A549 treated with GW870086 at 1 μM for 4 hours (cell line): ENCODE data around the gene ADAMTS19. TPM values are rescaled to one million over a fixed set of nuclear protein-coding genes. Genes with fewer than 3 reads are reported as not detected.

Source experiments
- total RNA-seq: library from RNA; stranded (reverse); fragments of 200-300 nt; extraction: Qiagen RNA extraction; gene quantifications from 5 replicates; pipeline ENCODE4 v1.2.3, GENCODE V29; 2022; ENCODE audit warnings: low read depth

Gene ADAMTS19
- total RNA-seq, result not detected in 5 replicates

GRCh38 chr5:129459777-129460671 lies at the start of gene ADAMTS19:
TSS of gene ADAMTS19 (plus strand) at chr5:129460298. CDS start at chr5:129460392, 94 bp downstream.

GRCh38 chr5:129747572-129748407 lies 287.7 kb downstream of the ADAMTS19 start, which contains the start of gene MINAR2:
TSS of gene MINAR2 (plus strand) at chr5:129748094. CDS start at chr5:129748191, 97 bp downstream.

